ENCODE results near the gene TNNI2.

DNA sequence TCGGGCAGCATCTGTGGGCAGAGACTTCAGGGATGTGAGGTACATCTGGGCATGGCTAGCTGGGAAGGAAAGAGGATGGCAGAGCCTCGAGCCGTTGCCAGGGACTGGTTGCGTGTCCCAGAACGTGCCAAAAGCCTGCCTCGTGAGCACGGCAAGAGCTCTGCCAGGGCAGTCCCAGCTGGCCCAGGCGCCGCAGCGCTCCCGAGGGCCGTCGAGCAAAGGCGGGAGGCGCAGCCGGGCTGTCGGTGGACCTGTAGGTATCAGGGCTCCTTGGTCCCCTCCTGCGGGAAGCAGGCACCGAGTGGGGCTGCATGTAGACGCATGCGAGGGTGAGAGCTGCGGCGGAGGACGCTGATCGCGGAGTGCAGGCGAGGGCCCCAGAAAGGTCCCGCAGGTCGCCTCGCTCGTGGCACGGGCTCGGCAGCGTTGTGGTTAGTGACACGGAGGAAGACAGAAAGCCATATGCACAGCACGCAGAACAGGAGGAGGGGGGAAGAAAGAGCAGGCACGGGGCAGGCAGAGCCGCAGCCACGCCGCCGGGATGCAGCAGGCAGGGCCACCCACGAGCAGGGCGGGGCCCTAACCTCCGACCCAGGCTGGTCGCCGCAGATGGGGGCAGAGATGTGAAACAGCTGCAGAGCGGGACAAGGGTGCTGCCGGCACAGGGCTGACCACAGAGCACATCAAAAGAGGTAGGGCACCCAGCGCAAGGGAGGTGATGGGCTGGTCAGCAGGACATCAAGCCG lies 32.1 kb downstream of the TNNI2 start:
- TF ChIP-seq, protein P1, sequence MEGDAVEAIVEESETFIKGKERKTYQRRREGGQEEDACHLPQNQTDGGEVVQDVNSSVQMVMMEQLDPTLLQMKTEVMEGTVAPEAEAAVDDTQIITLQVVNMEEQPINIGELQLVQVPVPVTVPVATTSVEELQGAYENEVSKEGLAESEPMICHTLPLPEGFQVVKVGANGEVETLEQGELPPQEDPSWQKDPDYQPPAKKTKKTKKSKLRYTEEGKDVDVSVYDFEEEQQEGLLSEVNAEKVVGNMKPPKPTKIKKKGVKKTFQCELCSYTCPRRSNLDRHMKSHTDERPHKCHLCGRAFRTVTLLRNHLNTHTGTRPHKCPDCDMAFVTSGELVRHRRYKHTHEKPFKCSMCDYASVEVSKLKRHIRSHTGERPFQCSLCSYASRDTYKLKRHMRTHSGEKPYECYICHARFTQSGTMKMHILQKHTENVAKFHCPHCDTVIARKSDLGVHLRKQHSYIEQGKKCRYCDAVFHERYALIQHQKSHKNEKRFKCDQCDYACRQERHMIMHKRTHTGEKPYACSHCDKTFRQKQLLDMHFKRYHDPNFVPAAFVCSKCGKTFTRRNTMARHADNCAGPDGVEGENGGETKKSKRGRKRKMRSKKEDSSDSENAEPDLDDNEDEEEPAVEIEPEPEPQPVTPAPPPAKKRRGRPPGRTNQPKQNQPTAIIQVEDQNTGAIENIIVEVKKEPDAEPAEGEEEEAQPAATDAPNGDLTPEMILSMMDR (IDR thresholded peaks at IDR 0.05) = no peak
- no peak for TF ChIP-seq POLR2A (IDR thresholded peaks at IDR 0.05)
- no peak for TF ChIP-seq EP300 (IDR thresholded peaks at IDR 0.05)
